HG02884 (cell line): ENCODE data around the gene ACKR3.

Source experiments
- ATAC-seq: cut with Tn5 transposase; IDR thresholded peaks from one replicate; pipeline ENCODE4 v1.9.1; 2021; ENCODE audit warnings: mild to moderate bottlenecking, moderate library complexity; ENCODE audit not compliant: unreplicated experiment

Gene ACKR3

GRCh38 chr2:236582968-236583367 lies 13.3 kb downstream of the ACKR3 start:
- ATAC-seq: no peak

- no peak for ATAC-seq
Measured at GRCh38 chr2:236583621-236584203, 14.1 kb downstream of the ACKR3 start.

GRCh38 chr2:236584521-236585384 lies 15.1 kb downstream of the ACKR3 start:
- ATAC-seq: no peak

GRCh38 chr2:236585966-236586365 lies 16.3 kb downstream of the ACKR3 start:
- ATAC-seq: no peak

GRCh38 chr2:236587861-236588815 lies 18.5 kb downstream of the ACKR3 start:
- no peak for ATAC-seq

GRCh38 chr2:236588932-236589592 lies 19.4 kb downstream of the ACKR3 start:
- no peak for ATAC-seq

- no peak for ATAC-seq
Measured at GRCh38 chr2:236590846-236591245, 21.2 kb downstream of the ACKR3 start.

- no peak for ATAC-seq
Measured at GRCh38 chr2:236592821-236593220, 23.2 kb downstream of the ACKR3 start.

GRCh38 chr2:236593531-236593930 lies 23.9 kb downstream of the ACKR3 start:
- no peak for ATAC-seq

GRCh38 chr2:236593956-236594355 lies 24.3 kb downstream of the ACKR3 start:
- ATAC-seq: no peak

GRCh38 chr2:236597629-236598028 lies 28.0 kb downstream of the ACKR3 start:
- ATAC-seq: no peak

- no peak for ATAC-seq
Measured at GRCh38 chr2:236599059-236599458, 29.4 kb downstream of the ACKR3 start.

GRCh38 chr2:236600158-236600557 lies 30.5 kb downstream of the ACKR3 start:
- ATAC-seq: no peak

- ATAC-seq: no peak
Measured at GRCh38 chr2:236600892-236601291, 31.3 kb downstream of the ACKR3 start.

GRCh38 chr2:236601316-236602202 lies 31.9 kb downstream of the ACKR3 start:
- no peak for ATAC-seq

GRCh38 chr2:236602678-236603077 lies 33.1 kb downstream of the ACKR3 start:
- no peak for ATAC-seq

- ATAC-seq: no peak
Measured at GRCh38 chr2:236603361-236604015, 33.9 kb downstream of the ACKR3 start.

- ATAC-seq: no peak
Measured at GRCh38 chr2:236604575-236605344, 35.1 kb downstream of the ACKR3 start.

- no peak for ATAC-seq
Measured at GRCh38 chr2:236605345-236605734, 35.7 kb downstream of the ACKR3 start.
